ENCODE data around the gene OSTN.
"Not testable (repeated sequence)": the region's sequence is repeated elsewhere in the genome, so short reads cannot be mapped to it uniquely, and the experiment has no call there.

Gene OSTN

GRCh38 chr3:191235331-191236314 lies 36.6 kb downstream of the OSTN start:
- no peak for DNase-seq

GRCh38 chr3:191236646-191237045 lies 37.6 kb downstream of the OSTN start:
- no peak for DNase-seq

GRCh38 chr3:191237047-191237882 lies 38.2 kb downstream of the OSTN start:
- no peak for DNase-seq

GRCh38 chr3:191238321-191238817 lies 39.3 kb downstream of the OSTN start:
- DNase-seq: no peak

- no peak for DNase-seq
Measured at GRCh38 chr3:191239407-191240031, 40.5 kb downstream of the OSTN start.

- no peak for DNase-seq
Measured at GRCh38 chr3:191240486-191240885, 41.4 kb downstream of the OSTN start.

- DNase-seq: no peak
Measured at GRCh38 chr3:191244242-191244867, 45.3 kb downstream of the OSTN start.

GRCh38 chr3:191246034-191246433 lies 47.0 kb downstream of the OSTN start:
- DNase-seq: not testable (repeated sequence)

GRCh38 chr3:191246630-191247029 lies 47.6 kb downstream of the OSTN start:
- DNase-seq: no peak

GRCh38 chr3:191253089-191253799 lies 54.2 kb downstream of the OSTN start:
- no peak for DNase-seq

- DNase-seq: no peak
Measured at GRCh38 chr3:191254098-191254873, 55.2 kb downstream of the OSTN start.

GRCh38 chr3:191255156-191255555 lies 56.1 kb downstream of the OSTN start:
- no peak for DNase-seq

- no peak for DNase-seq
Measured at GRCh38 chr3:191256405-191256804, 57.4 kb downstream of the OSTN start.

GRCh38 chr3:191257286-191257685 lies 58.2 kb downstream of the OSTN start:
- no peak for DNase-seq

- DNase-seq: no peak
Measured at GRCh38 chr3:191259486-191259885, 60.4 kb downstream of the OSTN start.

- DNase-seq: no peak
Measured at GRCh38 chr3:191260431-191261303, 61.6 kb downstream of the OSTN start.

GRCh38 chr3:191261304-191261638 lies 62.2 kb downstream of the OSTN start:
- no peak for DNase-seq

- DNase-seq: no peak
Measured at GRCh38 chr3:191262650-191263049, 63.6 kb downstream of the OSTN start.

- no peak for DNase-seq
Measured at GRCh38 chr3:191263365-191263764, 64.3 kb downstream of the OSTN start.

- DNase-seq: no peak
Measured at GRCh38 chr3:191263850-191264249, 64.8 kb downstream of the OSTN start.
